ENCODE measurements around the gene PSMD1. TPM values are rescaled to one million over a fixed set of nuclear protein-coding genes. Genes with fewer than 3 reads are reported as not detected.

Gene PSMD1
- total RNA-seq, 4 donors from 2014 or later: 51.5 to 116 (median 67.9) TPM

GRCh38 chr2:231043796-231044195, 12.9 kb upstream of the PSMD1 start:
- Histone ChIP-seq H3K9me3 (no peaks in the 10 kb centered on the region), H3K4me1 (no peaks in the 10 kb centered on the region), H3K27me3 (peaks cover 0 to 48% (median 2%) of the 10 kb centered on the region in 4 donors), H3K27ac (no peak overlapping the region), H3K4me3 (no peak overlapping the region), H3K36me3 (no peaks in the 10 kb centered on the region)
- intact Hi-C loops (cut with DNase I): no loop called here
- WGBS, 2 donors: 86 to 90% methylated on average over 4 of the region's 4 CpGs
- no peak for DNase-seq
- TF ChIP-seq CTCF (IDR thresholded peaks at IDR 0.05) (no peak), POLR2A (IDR thresholded peaks at IDR 0.05) (no peak)

GRCh38 chr2:231046916-231047273, 9.8 kb upstream of the PSMD1 start:
- intact Hi-C loops (cut with DNase I): no loop called here
- DNase-seq: no peak
- Histone ChIP-seq H3K4me3 (no peak overlapping the region), H3K36me3 (no peaks in the 10 kb centered on the region), H3K27me3 (peaks cover 0 to 32% (median 0%) of the 10 kb centered on the region in 4 donors), H3K27ac (no peak overlapping the region), H3K4me1 (no peaks in the 10 kb centered on the region), H3K9me3 (no peaks in the 10 kb centered on the region)
- WGBS, 2 donors: 100% methylated on average over 3 of the region's 5 CpGs; no CpG with 5 or more reads in 1 of the 2 donors
- TF ChIP-seq POLR2A (IDR thresholded peaks at IDR 0.05): no peak
- no peak for TF ChIP-seq CTCF (IDR thresholded peaks at IDR 0.05)

GRCh38 chr2:231047274-231047922, 9.3 kb upstream of the PSMD1 start:
- DNase-seq: no peak
- Histone ChIP-seq H3K4me1 (peaks cover 2 to 4% (median 3%) of the 10 kb centered on the region in 3 donors), H3K9me3 (no peaks in the 10 kb centered on the region), H3K27ac (no peak overlapping the region), H3K27me3 (peaks cover 0 to 29% (median 0%) of the 10 kb centered on the region in 4 donors), H3K4me3 (no peak overlapping the region), H3K36me3 (no peaks in the 10 kb centered on the region)
- intact Hi-C loops (cut with DNase I): no loop called here
- WGBS, 2 donors: 68 to 73% methylated on average over 4 to 7 of the region's 8 CpGs
- TF ChIP-seq CTCF (IDR thresholded peaks at IDR 0.05): no peak
- no peak for TF ChIP-seq POLR2A (IDR thresholded peaks at IDR 0.05)

- H3K4me3 ChIP-seq: no peak overlapping the region
- no peaks in the 10 kb centered on the region for H3K9me3 ChIP-seq
- WGBS, 2 donors: 65 to 70% methylated on average over 8 to 10 of the region's 10 CpGs
- peaks cover 7 to 12% (median 7%) of the 10 kb centered on the region in 3 donors for H3K4me1 ChIP-seq
- DNase-seq: no peak
- TF ChIP-seq POLR2A (IDR thresholded peaks at IDR 0.05) (no peak), CTCF (IDR thresholded peaks at IDR 0.05) (no peak)
- intact Hi-C loops (cut with DNase I): no loop called here
- no peaks in the 10 kb centered on the region for H3K36me3 ChIP-seq
- peaks cover 0 to 25% (median 0%) of the 10 kb centered on the region in 4 donors for H3K27me3 ChIP-seq
- H3K27ac ChIP-seq: no peak overlapping the region
Measured at GRCh38 chr2:231047923-231048915, 8.4 kb upstream of the PSMD1 start.

All from esophagus squamous epithelium (tissue), 5 donors.